GM23338 (cell line): ENCODE measurements around the gene ANO6. TPM values are rescaled to one million over a fixed set of nuclear protein-coding genes. Genes with fewer than 3 reads are reported as not detected.

Experiments used
- ATAC-seq: fragments of 200-7000 bp; cut with Tn5 transposase; 3 replicates; pipeline ENCODE4 v1.9.1; 2020
- DNase-seq: peaks from one replicate; pipeline ENCODE4 v3.0.0-alpha.2; 2015; ENCODE audit warnings: low spot score
- H2AFZ ChIP-seq: fragments of 200-600 bp; sonication (generic); 2 replicates; pipeline ENCODE4 v1.8.0; 2016; ENCODE audit warnings: antibody characterized with exemption, mild to moderate bottlenecking, moderate library complexity
- H3F3A ChIP-seq: fragments of 200-600 bp; sonication (generic); replicated peaks from 2 replicates; pipeline ENCODE4 v1.8.0; 2017; ENCODE audit warnings: antibody characterized with exemption, mixed run types, low read depth
- H3K27ac ChIP-seq: fragments of 200-600 bp; sonication (generic); 2 replicates; pipeline ENCODE4 v1.6.1; 2016; ENCODE audit warnings: low read depth
- H3K27me3 ChIP-seq: fragments of 200-600 bp; sonication (generic); 2 replicates; pipeline ENCODE4 v1.8.0; 2016; ENCODE audit warnings: mild to moderate bottlenecking, mixed run types, moderate library complexity; ENCODE audit not compliant: insufficient read depth
- H3K36me3 ChIP-seq: fragments of 200-600 bp; sonication (generic); 2 replicates; pipeline ENCODE4 v1.8.0; 2016; ENCODE audit warnings: mild to moderate bottlenecking; ENCODE audit not compliant: insufficient read depth
- H3K4me1 ChIP-seq: fragments of 200-600 bp; sonication (generic); 2 replicates; pipeline ENCODE4 v1.8.0; 2016; ENCODE audit warnings: mild to moderate bottlenecking, moderate library complexity; ENCODE audit not compliant: insufficient read depth
- H3K4me2 ChIP-seq: fragments of 200-600 bp; sonication (generic); 2 replicates; pipeline ENCODE4 v1.7.1; 2017; ENCODE audit warnings: mixed run types
- H3K4me3 ChIP-seq: fragments of 200-600 bp; sonication (generic); 2 replicates; pipeline ENCODE4 v1.6.1; 2016; ENCODE audit warnings: mixed run types
- H3K79me2 ChIP-seq: fragments of 200-600 bp; sonication (generic); replicated peaks from 2 replicates; pipeline ENCODE4 v1.8.0; 2017; ENCODE audit warnings: mild to moderate bottlenecking; ENCODE audit not compliant: insufficient read depth
- H3K9me2 ChIP-seq: fragments of 200-600 bp; sonication (generic); 2 replicates; pipeline ENCODE4 v1.8.0; 2017; ENCODE audit not compliant: insufficient read depth
- H4K20me1 ChIP-seq: fragments of 200-600 bp; sonication (generic); replicated peaks from 2 replicates; pipeline ENCODE4 v1.8.0; 2017; ENCODE audit warnings: mild to moderate bottlenecking; ENCODE audit not compliant: insufficient read depth
- H3K27ac Mint-ChIP-seq: 2 replicates; pipeline ENCODE4 v1.8.0; 2020; ENCODE audit warnings: inconsistent platforms, mild to moderate bottlenecking, moderate library complexity, mixed read lengths
- H3K27me3 Mint-ChIP-seq: 3 replicates; pipeline ENCODE4 v1.8.0; 2022; ENCODE audit warnings: low read depth, mild to moderate bottlenecking, moderate library complexity, mixed read lengths, inconsistent platforms; ENCODE audit not compliant: insufficient read depth, poor library complexity
- H3K36me3 Mint-ChIP-seq: 3 replicates; pipeline ENCODE4 v1.8.0; 2021; ENCODE audit warnings: low read depth, mild to moderate bottlenecking, inconsistent platforms, moderate library complexity, mixed read lengths
- H3K4me1 Mint-ChIP-seq: 3 replicates; pipeline ENCODE4 v1.8.0; 2020; ENCODE audit warnings: mild to moderate bottlenecking, inconsistent platforms, mixed read lengths
- H3K4me3 Mint-ChIP-seq: 3 replicates; pipeline ENCODE4 v1.8.0; 2021; ENCODE audit warnings: moderate library complexity, mild to moderate bottlenecking, inconsistent platforms, mixed read lengths
- H3K9me3 Mint-ChIP-seq: 3 replicates; pipeline ENCODE4 v1.8.0; 2020; ENCODE audit warnings: moderate library complexity, mild to moderate bottlenecking, inconsistent platforms, mixed read lengths
- CREB1 ChIP-seq: fragments of 250-450 bp; sonication (Bioruptor Pico); IDR thresholded peaks from 2 replicates; pipeline ENCODE4 v1.5.0; 2020; ENCODE audit warnings: low read depth, mild to moderate bottlenecking, moderate library complexity
- EZH2 ChIP-seq: fragments of 200-600 bp; sonication (generic); IDR thresholded peaks from one replicate; pipeline ENCODE4 v1.8.0; 2017; ENCODE audit warnings: antibody characterized with exemption, mild to moderate bottlenecking, low read depth; ENCODE audit not compliant: unreplicated experiment
- NANOG ChIP-seq: IDR thresholded peaks from 2 replicates; pipeline ENCODE4 v1.6.1; 2016; ENCODE audit warnings: antibody characterized with exemption, borderline replicate concordance
- POLR2AphosphoS5 ChIP-seq: IDR thresholded peaks from 2 replicates; pipeline ENCODE4 v1.6.1; 2016; ENCODE audit warnings: antibody characterized with exemption, low read depth
- STAT1 ChIP-seq: IDR thresholded peaks from one replicate; pipeline ENCODE4 v1.6.1; 2016; ENCODE audit warnings: antibody characterized with exemption; ENCODE audit not compliant: unreplicated experiment
- ZNF462 ChIP-seq: fragments of 250-450 bp; sonication (Bioruptor Pico); IDR thresholded peaks from 2 replicates; pipeline ENCODE4 v1.5.0; 2020; ENCODE audit warnings: mild to moderate bottlenecking, moderate library complexity
- polyA plus RNA-seq: library from polyadenylated mRNA; unstranded; fragments of >200 nt; fragmentation: Nextera tagmentation; extraction: Ambion mirVana; gene quantifications from 2 replicates; pipeline ENCODE4 v1.2.1, GENCODE V29; 2016
- total RNA-seq: library from RNA; depleted of rRNA; stranded (reverse); fragments of >200 nt; shearing (Covaris generic); gene quantifications from 2 replicates; pipeline ENCODE4 v1.2.3, GENCODE V29; 2014
- TF ChIP-seq, protein P1 (sequence below), 2 experiments: fragments of 200-600 bp in 1 of 2; sonication (generic) in 1 of 2; conservative IDR thresholded peaks; 2 replicates each; pipeline versions ENCODE4 v1.5.1 to v1.6.1; 2016 to 2017; ENCODE audit warnings: antibody characterized with exemption in 2 of 2, low read depth in 2 of 2, mild to moderate bottlenecking in 2 of 2, moderate library complexity in 1 of 2

ANO6 gene
- total and polyA plus RNA-seq, 2 experiments from 2014 or later, result 21.1 to 48.9 TPM

- no peak for TF ChIP-seq ZNF462 (CRISPR knock-in tag)
- no peak for TF ChIP-seq POLR2AphosphoS5
- no peak for TF ChIP-seq NANOG
- no peak for TF ChIP-seq STAT1
Observed at GRCh38 chr12:45189766-45190403, 26.0 kb upstream of the ANO6 start (continued).

GRCh38 chr12:45191239-45191638 lies 24.7 kb upstream of the ANO6 start:
- TF ChIP-seq, protein P1, sequence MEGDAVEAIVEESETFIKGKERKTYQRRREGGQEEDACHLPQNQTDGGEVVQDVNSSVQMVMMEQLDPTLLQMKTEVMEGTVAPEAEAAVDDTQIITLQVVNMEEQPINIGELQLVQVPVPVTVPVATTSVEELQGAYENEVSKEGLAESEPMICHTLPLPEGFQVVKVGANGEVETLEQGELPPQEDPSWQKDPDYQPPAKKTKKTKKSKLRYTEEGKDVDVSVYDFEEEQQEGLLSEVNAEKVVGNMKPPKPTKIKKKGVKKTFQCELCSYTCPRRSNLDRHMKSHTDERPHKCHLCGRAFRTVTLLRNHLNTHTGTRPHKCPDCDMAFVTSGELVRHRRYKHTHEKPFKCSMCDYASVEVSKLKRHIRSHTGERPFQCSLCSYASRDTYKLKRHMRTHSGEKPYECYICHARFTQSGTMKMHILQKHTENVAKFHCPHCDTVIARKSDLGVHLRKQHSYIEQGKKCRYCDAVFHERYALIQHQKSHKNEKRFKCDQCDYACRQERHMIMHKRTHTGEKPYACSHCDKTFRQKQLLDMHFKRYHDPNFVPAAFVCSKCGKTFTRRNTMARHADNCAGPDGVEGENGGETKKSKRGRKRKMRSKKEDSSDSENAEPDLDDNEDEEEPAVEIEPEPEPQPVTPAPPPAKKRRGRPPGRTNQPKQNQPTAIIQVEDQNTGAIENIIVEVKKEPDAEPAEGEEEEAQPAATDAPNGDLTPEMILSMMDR (conservative IDR thresholded peaks at IDR 0.05; ENCODE audit: low read depth in 2 of 2), result no peak
- TF ChIP-seq EZH2, result no peak
- TF ChIP-seq POLR2AphosphoS5, result no peak
- TF ChIP-seq CREB1 (CRISPR knock-in tag), result no peak
- 0 out of 2 replicates have a peak, but pooled peaks cover 4% of the 10 kb centered on the region for H4K20me1 ChIP-seq
- no peaks in the 10 kb centered on the region for H3K4me1 ChIP-seq
- Mint-ChIP-seq H3K27ac (no peak overlapping the region), H3K27me3 (peaks cover 6% of the 10 kb centered on the region), H3K4me3 (no peak overlapping the region), H3K9me3 (no peaks in the 10 kb centered on the region), H3K4me1 (peaks cover 6% of the 10 kb centered on the region; the same call in 2 of the 3 replicates), H3K36me3 (peaks cover 16% of the 10 kb centered on the region; the same call in 2 of the 3 replicates)
- no peak for DNase-seq
- no peaks in the 10 kb centered on the region for H3F3A ChIP-seq
- no peaks in the 10 kb centered on the region; the same call in 1 of the 2 replicates for H3K79me2 ChIP-seq
- H3K27ac ChIP-seq, result no peak overlapping the region
- H3K9me2 ChIP-seq, result no peaks in the 10 kb centered on the region
- no peaks in the 10 kb centered on the region for H3K36me3 ChIP-seq
- no peak overlapping the region for H2AFZ ChIP-seq
- no peak overlapping the region for H3K4me2 ChIP-seq
- no peaks in the 10 kb centered on the region for H3K27me3 ChIP-seq
- ATAC-seq, result no peak
- no peak overlapping the region for H3K4me3 ChIP-seq
